Nephron progenitor cell (in vitro differentiated cells): ENCODE measurements around the gene RPS18.

Experiments used
- DNase-seq: peaks from one replicate; pipeline ENCODE4 v3.0.0; 2021
- H3K27ac Mint-ChIP-seq: 2 replicates; pipeline ENCODE4 v1.8.0; 2021; ENCODE audit warnings: mild to moderate bottlenecking, moderate library complexity, mixed read lengths
- H3K27me3 Mint-ChIP-seq: 2 replicates; pipeline ENCODE4 v1.8.0; 2021; ENCODE audit warnings: mild to moderate bottlenecking, low read depth, mixed read lengths; ENCODE audit not compliant: poor library complexity
- H3K36me3 Mint-ChIP-seq: 2 replicates; pipeline ENCODE4 v1.8.0; 2021; ENCODE audit warnings: low read depth, mixed read lengths
- H3K4me1 Mint-ChIP-seq: 2 replicates; pipeline ENCODE4 v1.8.0; 2021; ENCODE audit warnings: mixed read lengths
- H3K4me3 Mint-ChIP-seq: 2 replicates; pipeline ENCODE4 v1.8.0; 2021; ENCODE audit warnings: mild to moderate bottlenecking, moderate library complexity, mixed read lengths
- H3K9me3 Mint-ChIP-seq: 2 replicates; pipeline ENCODE4 v1.8.0; 2021; ENCODE audit warnings: mild to moderate bottlenecking, moderate library complexity, mixed read lengths
- TF ChIP-seq, protein P1 (sequence below): fragments of 200-600 bp; sonication (generic); IDR thresholded peaks from 2 replicates; pipeline ENCODE4 v1.5.0; 2021; ENCODE audit warnings: antibody characterized with exemption

The RPS18 gene

DNA sequence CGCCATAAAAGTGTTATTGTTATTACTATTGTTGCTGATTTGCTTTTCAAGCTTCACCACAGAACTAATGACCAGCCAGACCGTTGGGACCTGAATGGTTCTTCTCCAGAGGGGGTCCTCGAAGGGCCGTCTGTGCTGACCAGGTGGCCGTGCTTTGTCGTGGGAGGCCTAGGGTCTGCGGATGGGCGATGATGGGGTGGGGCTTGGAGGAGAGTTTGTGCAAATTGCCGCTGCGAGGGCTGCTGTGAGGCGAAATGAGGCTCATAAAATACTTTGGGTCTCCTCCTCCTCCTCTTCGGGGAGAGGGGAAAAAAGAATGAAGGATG is 51.7 kb downstream of the RPS18 start:
- Mint-ChIP-seq H3K9me3 (no peaks in the 10 kb centered on the region), H3K27me3 (peaks cover 3% of the 10 kb centered on the region), H3K27ac (no peak overlapping the region), H3K4me1 (peaks cover 57% of the 10 kb centered on the region), H3K36me3 (peaks cover 22% of the 10 kb centered on the region), H3K4me3 (peak overlapping the region; percentile 93)
- TF ChIP-seq, protein P1, sequence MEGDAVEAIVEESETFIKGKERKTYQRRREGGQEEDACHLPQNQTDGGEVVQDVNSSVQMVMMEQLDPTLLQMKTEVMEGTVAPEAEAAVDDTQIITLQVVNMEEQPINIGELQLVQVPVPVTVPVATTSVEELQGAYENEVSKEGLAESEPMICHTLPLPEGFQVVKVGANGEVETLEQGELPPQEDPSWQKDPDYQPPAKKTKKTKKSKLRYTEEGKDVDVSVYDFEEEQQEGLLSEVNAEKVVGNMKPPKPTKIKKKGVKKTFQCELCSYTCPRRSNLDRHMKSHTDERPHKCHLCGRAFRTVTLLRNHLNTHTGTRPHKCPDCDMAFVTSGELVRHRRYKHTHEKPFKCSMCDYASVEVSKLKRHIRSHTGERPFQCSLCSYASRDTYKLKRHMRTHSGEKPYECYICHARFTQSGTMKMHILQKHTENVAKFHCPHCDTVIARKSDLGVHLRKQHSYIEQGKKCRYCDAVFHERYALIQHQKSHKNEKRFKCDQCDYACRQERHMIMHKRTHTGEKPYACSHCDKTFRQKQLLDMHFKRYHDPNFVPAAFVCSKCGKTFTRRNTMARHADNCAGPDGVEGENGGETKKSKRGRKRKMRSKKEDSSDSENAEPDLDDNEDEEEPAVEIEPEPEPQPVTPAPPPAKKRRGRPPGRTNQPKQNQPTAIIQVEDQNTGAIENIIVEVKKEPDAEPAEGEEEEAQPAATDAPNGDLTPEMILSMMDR, result no peak
- DNase-seq, result no peak

DNA sequence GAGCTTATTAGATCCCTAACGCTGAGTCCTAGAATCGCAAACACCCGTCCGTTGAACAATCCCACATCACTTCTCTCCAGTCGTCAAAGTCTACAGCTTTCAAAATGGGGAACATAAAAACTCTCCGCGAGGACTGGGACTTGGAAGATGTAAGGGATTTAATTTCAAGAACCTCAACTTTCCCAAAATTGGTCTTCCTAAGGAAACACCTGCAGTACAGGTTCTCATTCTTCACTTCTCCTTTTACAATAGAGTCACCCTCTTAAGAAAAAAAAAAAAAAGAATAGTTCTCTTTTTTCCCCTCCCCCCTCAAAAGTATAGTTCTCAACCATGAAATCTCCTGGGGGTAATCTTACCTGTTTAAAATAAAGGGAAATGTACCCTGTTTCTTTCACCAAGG is 52.2 kb downstream of the RPS18 start:
- peaks cover 52% of the 10 kb centered on the region for H3K4me1 Mint-ChIP-seq
- H3K9me3 Mint-ChIP-seq, result no peaks in the 10 kb centered on the region
- H3K36me3 Mint-ChIP-seq, result peaks cover 17% of the 10 kb centered on the region
- DNase-seq, result no peak
- TF ChIP-seq, protein P1, result no peak
- H3K4me3 Mint-ChIP-seq, result peak overlapping the region; percentile 93
- no peak overlapping the region for H3K27ac Mint-ChIP-seq
- peaks cover 3% of the 10 kb centered on the region for H3K27me3 Mint-ChIP-seq
